H9 (cell line): ENCODE measurements around the gene CKM. TPM values are rescaled to one million over a fixed set of nuclear protein-coding genes. Genes with fewer than 3 reads are reported as not detected.

Source experiments
- DNase-seq: peaks from one replicate; pipeline ENCODE4 v3.0.0-alpha.2; 2017
- H2AFZ ChIP-seq: one replicate; pipeline ENCODE4 v1.6.1; 2013; ENCODE audit warnings: mild to moderate bottlenecking, low read length, control low read depth, moderate library complexity
- H2AK5ac ChIP-seq: 2 replicates; pipeline ENCODE4 v1.6.1; 2013; ENCODE audit warnings: low read length, control low read depth, mixed read lengths; ENCODE audit not compliant: insufficient read length
- H2BK120ac ChIP-seq: one replicate; pipeline ENCODE4 v1.6.1; 2013; ENCODE audit warnings: low read depth, mild to moderate bottlenecking, low read length, control low read depth, inconsistent platforms; ENCODE audit not compliant: poor library complexity, severe bottlenecking
- H2BK12ac ChIP-seq: 2 replicates; pipeline ENCODE4 v1.6.1; 2013; ENCODE audit warnings: low read length, control low read depth, mixed read lengths, low read depth; ENCODE audit not compliant: insufficient read length
- H2BK15ac ChIP-seq: 2 replicates; pipeline ENCODE4 v1.6.1; 2013; ENCODE audit warnings: low read depth, low read length, control low read depth
- H2BK20ac ChIP-seq: one replicate; pipeline ENCODE4 v1.6.1; 2013; ENCODE audit warnings: low read depth, mild to moderate bottlenecking, low read length, control low read depth, inconsistent platforms; ENCODE audit not compliant: poor library complexity, severe bottlenecking
- H2BK5ac ChIP-seq: 2 replicates; pipeline ENCODE4 v1.6.1; 2013; ENCODE audit warnings: low read length, control low read depth, mixed read lengths; ENCODE audit not compliant: insufficient read length
- H3K14ac ChIP-seq: 2 replicates; pipeline ENCODE4 v1.6.1; 2013; ENCODE audit warnings: low read length, control low read depth; ENCODE audit not compliant: insufficient read depth
- H3K18ac ChIP-seq: 2 replicates; pipeline ENCODE4 v1.6.1; 2013; ENCODE audit warnings: low read depth, mild to moderate bottlenecking, mixed read lengths, low read length, control low read depth; ENCODE audit not compliant: insufficient read length
- H3K23ac ChIP-seq: 2 replicates; pipeline ENCODE4 v1.6.1; 2013; ENCODE audit warnings: low read length, control low read depth, mixed read lengths, low read depth; ENCODE audit not compliant: insufficient read length
- H3K23me2 ChIP-seq: 2 replicates; pipeline ENCODE4 v1.6.1; 2013; ENCODE audit warnings: low read depth, mild to moderate bottlenecking, mixed read lengths, low read length, control low read depth; ENCODE audit not compliant: insufficient read length, poor library complexity, severe bottlenecking
- H3K27ac ChIP-seq: 2 replicates; pipeline ENCODE4 v1.5.1; 2013; ENCODE audit warnings: low read length, control low read depth, mixed read lengths, low read depth; ENCODE audit not compliant: insufficient read length
- H3K27me3 ChIP-seq: 2 replicates; pipeline ENCODE4 v1.6.1; 2013; ENCODE audit warnings: low read length, control low read depth, inconsistent platforms; ENCODE audit not compliant: insufficient read depth
- H3K4ac ChIP-seq: 2 replicates; pipeline ENCODE4 v1.6.1; 2013; ENCODE audit warnings: low read depth, mild to moderate bottlenecking, control low read depth, inconsistent platforms, low read length, moderate library complexity
- H3K4me1 ChIP-seq: 2 replicates; pipeline ENCODE4 v1.6.1; 2013; ENCODE audit warnings: low read length, control low read depth, inconsistent platforms; ENCODE audit not compliant: insufficient read depth
- H3K4me2 ChIP-seq: 2 replicates; pipeline ENCODE4 v1.6.1; 2013; ENCODE audit warnings: low read length, control low read depth, mixed read lengths; ENCODE audit not compliant: insufficient read length, insufficient read depth
- H3K56ac ChIP-seq: 2 replicates; pipeline ENCODE4 v1.6.1; 2013; ENCODE audit warnings: low read depth, mild to moderate bottlenecking, mixed read lengths, low read length, control low read depth; ENCODE audit not compliant: insufficient read length
- H3K79me1 ChIP-seq: 2 replicates; pipeline ENCODE4 v1.6.1; 2013; ENCODE audit warnings: low read depth, mild to moderate bottlenecking, moderate library complexity, low read length, control low read depth, inconsistent platforms; ENCODE audit not compliant: insufficient read depth, poor library complexity, severe bottlenecking
- H3K79me2 ChIP-seq: 2 replicates; pipeline ENCODE4 v1.6.1; 2013; ENCODE audit warnings: low read length, control low read depth, inconsistent platforms; ENCODE audit not compliant: insufficient read depth
- H3K9ac ChIP-seq: 2 replicates; pipeline ENCODE4 v1.6.1; 2013; ENCODE audit warnings: low read length, control low read depth, mixed read lengths; ENCODE audit not compliant: insufficient read length; ENCODE audit errors: extremely low read depth
- H3K9me3 ChIP-seq: one replicate; pipeline ENCODE4 v1.6.1; 2013; ENCODE audit warnings: low read depth, low read length, inconsistent platforms; ENCODE audit not compliant: control insufficient read depth
- H3T11ph ChIP-seq: one replicate; pipeline ENCODE4 v1.6.1; 2013; ENCODE audit warnings: mild to moderate bottlenecking, low read length, control low read depth, inconsistent platforms
- H4K20me1 ChIP-seq: one replicate; pipeline ENCODE4 v1.6.1; 2013; ENCODE audit not compliant: control insufficient read depth, insufficient read length, insufficient read depth
- H4K5ac ChIP-seq: 2 replicates; pipeline ENCODE4 v1.6.1; 2013; ENCODE audit warnings: low read depth, mild to moderate bottlenecking, mixed read lengths, low read length, control low read depth; ENCODE audit not compliant: insufficient read length
- H4K8ac ChIP-seq: replicated peaks from 2 replicates; pipeline ENCODE4 v1.6.1; 2013; ENCODE audit warnings: low read length, control low read depth, mixed read lengths, low read depth; ENCODE audit not compliant: insufficient read length
- H4K91ac ChIP-seq: 2 replicates; pipeline ENCODE4 v1.6.1; 2013; ENCODE audit warnings: low read depth, mild to moderate bottlenecking, moderate library complexity, mixed read lengths, low read length, control low read depth; ENCODE audit not compliant: insufficient read length
- H3K27ac Mint-ChIP-seq, 3 experiments: 2 replicates in 2 of 3; 3 replicates in 1 of 3; pipeline ENCODE4 v1.8.0; 2020 to 2021; ENCODE audit warnings: mixed read lengths in 3 of 3, mild to moderate bottlenecking in 1 of 3, moderate library complexity in 1 of 3
- H3K27me3 Mint-ChIP-seq: 2 replicates; pipeline ENCODE4 v1.8.0; 2021; ENCODE audit warnings: low read depth, mild to moderate bottlenecking, moderate library complexity, mixed read lengths
- H3K36me3 Mint-ChIP-seq, 3 experiments: 2 replicates in 2 of 3; 3 replicates in 1 of 3; pipeline ENCODE4 v1.8.0; 2020 to 2021; ENCODE audit warnings: low read depth in 3 of 3, mixed read lengths in 3 of 3; ENCODE audit not compliant: insufficient read depth in 1 of 3
- H3K4me1 Mint-ChIP-seq, 2 experiments: 2 replicates each; pipeline ENCODE4 v1.8.0; 2020; ENCODE audit warnings: mixed read lengths in 2 of 2
- H3K4me3 Mint-ChIP-seq, 2 experiments: 2 replicates in 1 of 2; 3 replicates in 1 of 2; pipeline ENCODE4 v1.8.0; 2020 to 2021; ENCODE audit warnings: mild to moderate bottlenecking in 2 of 2, mixed read lengths in 2 of 2, moderate library complexity in 1 of 2
- H3K9me3 Mint-ChIP-seq, 2 experiments: 2 replicates in 1 of 2; 3 replicates in 1 of 2; pipeline ENCODE4 v1.8.0; 2020; ENCODE audit warnings: mild to moderate bottlenecking in 2 of 2, mixed read lengths in 2 of 2, moderate library complexity in 1 of 2
- WGBS: extraction: QIAGEN DNeasy Blood & Tissue Kit; methylation state at CpG from one replicate; pipeline ENCODE4 v1.1.7; 2013; ENCODE audit warnings: missing lambda C conversion rate, low lambda C conversion rate, mixed read lengths; ENCODE audit not compliant: insufficient read length; ENCODE audit errors: extremely low coverage; 5-methylcytosine and 5-hydroxymethylcytosine counted together
- total RNA-seq: library from RNA; stranded (reverse); gene quantifications from 2 replicates; pipeline ENCODE4 v1.2.1, GENCODE V29; 2021
- TF ChIP-seq, protein P1 (sequence below): fragments of 200-600 bp; sonication (generic); conservative IDR thresholded peaks from 3 replicates; pipeline ENCODE4 v1.8.0; 2021; ENCODE audit warnings: antibody characterized with exemption, mild to moderate bottlenecking

CKM gene
- total RNA-seq, 1 experiment from 2014 or later: not detected

DNA sequence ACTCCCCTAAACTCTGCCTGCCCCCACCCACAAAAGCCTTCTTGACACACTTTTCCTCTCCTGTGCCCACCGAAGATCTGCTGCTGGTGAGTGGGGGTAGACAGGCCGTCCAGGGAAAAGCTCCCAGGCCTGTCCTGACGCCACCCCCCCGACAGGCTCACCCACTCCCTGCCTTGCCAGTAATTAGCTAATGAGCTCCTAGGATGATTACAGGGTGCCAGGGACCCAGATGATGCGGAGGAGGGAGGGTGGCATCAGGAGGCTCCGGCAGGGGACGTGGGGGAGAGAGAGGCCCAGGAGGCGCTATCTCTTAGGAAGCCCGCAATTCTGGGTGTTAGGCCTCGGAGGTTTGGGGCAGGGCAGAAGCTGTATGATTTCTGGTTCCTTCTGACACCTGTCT lies 44.6 kb downstream of the CKM start:
- TF ChIP-seq, protein P1, sequence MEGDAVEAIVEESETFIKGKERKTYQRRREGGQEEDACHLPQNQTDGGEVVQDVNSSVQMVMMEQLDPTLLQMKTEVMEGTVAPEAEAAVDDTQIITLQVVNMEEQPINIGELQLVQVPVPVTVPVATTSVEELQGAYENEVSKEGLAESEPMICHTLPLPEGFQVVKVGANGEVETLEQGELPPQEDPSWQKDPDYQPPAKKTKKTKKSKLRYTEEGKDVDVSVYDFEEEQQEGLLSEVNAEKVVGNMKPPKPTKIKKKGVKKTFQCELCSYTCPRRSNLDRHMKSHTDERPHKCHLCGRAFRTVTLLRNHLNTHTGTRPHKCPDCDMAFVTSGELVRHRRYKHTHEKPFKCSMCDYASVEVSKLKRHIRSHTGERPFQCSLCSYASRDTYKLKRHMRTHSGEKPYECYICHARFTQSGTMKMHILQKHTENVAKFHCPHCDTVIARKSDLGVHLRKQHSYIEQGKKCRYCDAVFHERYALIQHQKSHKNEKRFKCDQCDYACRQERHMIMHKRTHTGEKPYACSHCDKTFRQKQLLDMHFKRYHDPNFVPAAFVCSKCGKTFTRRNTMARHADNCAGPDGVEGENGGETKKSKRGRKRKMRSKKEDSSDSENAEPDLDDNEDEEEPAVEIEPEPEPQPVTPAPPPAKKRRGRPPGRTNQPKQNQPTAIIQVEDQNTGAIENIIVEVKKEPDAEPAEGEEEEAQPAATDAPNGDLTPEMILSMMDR: no peak
- Histone ChIP-seq H3K14ac (no peak overlapping the region), H3K4ac (no peak overlapping the region), H4K5ac (no peak overlapping the region), H3K27me3 (no peaks in the 10 kb centered on the region), H2AK5ac (no peak overlapping the region), H3K23me2 (no peaks in the 10 kb centered on the region), H3K9me3 (no peaks in the 10 kb centered on the region), H3K9ac (no peak overlapping the region), H2BK12ac (no peak overlapping the region), H2AFZ (no peak overlapping the region), H4K8ac (no peak overlapping the region), H3K79me1 (no peaks in the 10 kb centered on the region), H3T11ph (no peak overlapping the region), H2BK120ac (no peak overlapping the region), H3K56ac (no peak overlapping the region), H4K20me1 (no peaks in the 10 kb centered on the region), H3K4me2 (no peak overlapping the region), H3K27ac (no peak overlapping the region), H4K91ac (no peak overlapping the region), H2BK15ac (no peak overlapping the region), H3K23ac (no peak overlapping the region), H2BK5ac (no peak overlapping the region), H3K4me1 (no peaks in the 10 kb centered on the region), H2BK20ac (no peak overlapping the region), H3K79me2 (no peaks in the 10 kb centered on the region), H3K18ac (no peak overlapping the region)
- H3K4me1 Mint-ChIP-seq: peaks cover 0 to 5% of the 10 kb centered on the region in 2 experiments; a peak in 2 of 4 replicates
- no CpG with 5 or more reads among the region's 10 CpGs for WGBS
- H3K27me3 Mint-ChIP-seq: no peaks in the 10 kb centered on the region
- no peaks in the 10 kb centered on the region for H3K9me3 Mint-ChIP-seq
- no peak overlapping the region for H3K4me3 Mint-ChIP-seq
- no peak overlapping the region; a peak in 1 of 7 replicates for H3K27ac Mint-ChIP-seq
- peaks cover 17 to 59% (median 57%) of the 10 kb centered on the region in 3 experiments for H3K36me3 Mint-ChIP-seq
- DNase-seq: no peak
